Tibial nerve (tissue), 4 donors: ENCODE results near the gene CDH11.

Experiments
- EP300 ChIP-seq, 2 donors: sonication (generic); formaldehyde crosslinking; IDR thresholded peaks; one replicate each; pipeline ENCODE4 v1.6.1; 2017; ENCODE audit warnings: antibody characterized with exemption in 2 of 2, mild to moderate bottlenecking in 1 of 2
- POLR2A ChIP-seq, 2 donors: fragments of 450-650 bp; IDR thresholded peaks; one replicate each; pipeline ENCODE4 v1.6.1; 2017; ENCODE audit warnings: antibody characterized with exemption in 2 of 2, mild to moderate bottlenecking in 2 of 2, moderate library complexity in 2 of 2
- TF ChIP-seq, protein P1 (sequence below), 5 experiments: fragments of 200-600 bp in 3 of 5; fragments of 450-650 bp in 2 of 5; sonication (generic) in 3 of 5; IDR thresholded peaks; one replicate each; pipeline ENCODE4 v1.5.1; 2016 to 2019; ENCODE audit warnings: antibody characterized with exemption in 5 of 5, mild to moderate bottlenecking in 3 of 5, moderate library complexity in 2 of 5

DNA sequence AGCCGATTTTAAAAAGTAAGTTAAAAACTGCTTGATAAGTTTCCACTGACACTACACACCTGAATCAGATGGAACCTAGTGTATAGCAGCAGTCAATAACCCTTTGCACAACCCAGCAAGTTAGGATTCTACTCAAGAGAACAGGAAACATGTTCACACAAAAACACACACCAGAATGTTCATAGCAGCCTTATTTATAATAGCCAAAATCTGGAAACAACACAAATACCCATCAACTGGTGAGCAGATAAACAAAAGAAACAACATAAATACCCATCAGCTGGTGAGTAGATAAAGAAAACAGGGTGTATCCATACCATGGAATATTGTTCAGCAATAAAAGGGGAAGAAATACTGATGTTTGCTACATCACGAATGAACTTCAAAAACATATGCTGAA is 2.7 kb upstream of the CDH11 start:
- TF ChIP-seq, protein P1, sequence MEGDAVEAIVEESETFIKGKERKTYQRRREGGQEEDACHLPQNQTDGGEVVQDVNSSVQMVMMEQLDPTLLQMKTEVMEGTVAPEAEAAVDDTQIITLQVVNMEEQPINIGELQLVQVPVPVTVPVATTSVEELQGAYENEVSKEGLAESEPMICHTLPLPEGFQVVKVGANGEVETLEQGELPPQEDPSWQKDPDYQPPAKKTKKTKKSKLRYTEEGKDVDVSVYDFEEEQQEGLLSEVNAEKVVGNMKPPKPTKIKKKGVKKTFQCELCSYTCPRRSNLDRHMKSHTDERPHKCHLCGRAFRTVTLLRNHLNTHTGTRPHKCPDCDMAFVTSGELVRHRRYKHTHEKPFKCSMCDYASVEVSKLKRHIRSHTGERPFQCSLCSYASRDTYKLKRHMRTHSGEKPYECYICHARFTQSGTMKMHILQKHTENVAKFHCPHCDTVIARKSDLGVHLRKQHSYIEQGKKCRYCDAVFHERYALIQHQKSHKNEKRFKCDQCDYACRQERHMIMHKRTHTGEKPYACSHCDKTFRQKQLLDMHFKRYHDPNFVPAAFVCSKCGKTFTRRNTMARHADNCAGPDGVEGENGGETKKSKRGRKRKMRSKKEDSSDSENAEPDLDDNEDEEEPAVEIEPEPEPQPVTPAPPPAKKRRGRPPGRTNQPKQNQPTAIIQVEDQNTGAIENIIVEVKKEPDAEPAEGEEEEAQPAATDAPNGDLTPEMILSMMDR (IDR thresholded peaks at IDR 0.05), result no peak
- TF ChIP-seq EP300 (IDR thresholded peaks at IDR 0.05), result no peak
- TF ChIP-seq POLR2A (IDR thresholded peaks at IDR 0.05), result no peak
